RCC 7860 (cell line): ENCODE results near the gene C2orf49.

Experiments
- DNase-seq: peaks from one replicate; pipeline ENCODE4 v3.0.0-alpha.2; 2015; ENCODE audit warnings: low spot score
- FAIRE-seq: peaks from 2 replicates; lab custom pipeline; 2012; peaks lifted over from hg19 to GRCh38; lab: Jason Lieb, UNC

Gene C2orf49

DNA sequence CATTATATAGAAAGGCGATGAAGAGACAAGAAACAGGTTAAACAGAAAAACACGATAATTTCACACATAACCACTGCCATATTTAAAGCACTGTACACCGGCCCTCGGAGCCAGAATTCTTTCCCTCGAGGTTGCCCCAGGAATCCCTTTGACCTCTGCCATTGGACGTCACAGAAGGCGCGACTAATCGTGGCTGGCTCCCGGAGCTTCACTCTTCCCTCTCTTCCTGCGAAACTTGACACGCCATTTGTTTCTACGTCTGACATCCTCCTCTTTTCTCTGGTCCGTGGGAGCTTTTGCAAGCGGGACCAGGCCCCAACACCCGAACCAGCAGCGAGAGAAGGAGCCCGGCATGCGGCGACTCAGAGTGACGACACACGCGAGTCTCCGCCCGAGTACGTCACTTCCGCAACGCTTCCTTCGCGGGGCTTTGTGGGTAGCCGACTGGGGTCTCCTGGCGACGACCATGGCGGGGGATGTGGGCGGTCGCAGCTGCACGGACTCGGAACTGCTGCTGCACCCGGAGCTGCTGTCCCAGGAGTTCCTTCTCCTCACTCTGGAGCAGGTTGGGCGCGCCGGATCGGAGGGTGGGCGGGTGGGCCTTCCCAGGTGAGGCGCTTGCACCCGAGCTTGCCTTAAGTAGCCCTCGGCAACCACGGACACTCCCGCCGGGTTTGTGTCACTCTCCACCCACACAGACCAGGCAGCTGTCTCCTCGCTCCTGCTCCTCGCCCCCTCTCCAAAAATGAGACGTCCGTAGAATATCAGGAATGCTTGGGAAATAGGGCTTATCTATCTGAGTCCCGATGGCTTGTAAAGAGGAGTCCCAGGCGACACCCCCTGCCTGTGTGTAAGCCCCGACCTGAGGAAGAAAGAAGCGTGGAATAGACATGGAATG is at the start of gene C2orf49:
Gene C2orf49 (plus strand): TSS at position 419 of the 898 bp plus-strand sequence. CDS start 48 bp downstream, at position 467.
- DNase-seq (peak; percentile 59), FAIRE-seq (no peak)

DNA sequence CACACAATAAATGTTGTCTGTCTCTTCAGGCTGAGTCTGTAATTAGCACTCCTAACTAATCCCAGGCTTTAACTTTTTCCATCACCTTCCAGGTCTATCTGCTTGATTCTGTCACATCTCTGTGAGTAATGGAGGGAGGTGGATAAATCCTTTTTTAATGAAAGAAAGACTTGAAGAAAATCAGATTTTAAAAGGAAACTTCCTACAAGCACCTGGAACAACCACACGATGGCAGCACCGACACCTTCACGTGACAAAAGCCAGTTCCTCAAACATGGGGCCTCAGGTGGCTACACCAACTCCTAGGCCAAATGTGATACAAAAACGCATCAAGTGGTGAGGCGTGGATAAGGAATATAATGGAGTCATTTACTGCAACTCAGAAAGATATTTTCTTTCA is 49.6 kb upstream of the C2orf49 start:
- DNase-seq = peak; percentile 13
- peak; percentile 26 for FAIRE-seq

DNA sequence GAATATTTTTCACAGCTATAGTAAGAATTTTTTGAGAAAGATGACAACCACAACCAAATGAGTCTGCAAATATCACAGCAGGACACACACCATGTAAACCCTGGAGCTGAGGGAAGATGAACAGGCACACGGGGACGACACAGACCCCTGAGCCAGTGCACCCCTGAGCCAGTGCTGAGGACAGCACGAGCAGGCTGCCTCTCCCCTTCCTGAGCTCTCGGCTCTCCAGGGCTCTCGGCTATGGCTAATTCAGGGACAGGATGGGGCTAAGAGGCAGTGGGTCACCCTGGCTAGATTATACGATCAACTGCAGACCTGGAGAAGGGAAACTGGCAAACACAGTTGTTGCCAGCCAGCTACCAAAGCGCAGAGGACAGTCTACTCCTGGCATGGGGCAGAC is 49.2 kb upstream of the C2orf49 start:
- no peak for FAIRE-seq
- DNase-seq = no peak

DNA sequence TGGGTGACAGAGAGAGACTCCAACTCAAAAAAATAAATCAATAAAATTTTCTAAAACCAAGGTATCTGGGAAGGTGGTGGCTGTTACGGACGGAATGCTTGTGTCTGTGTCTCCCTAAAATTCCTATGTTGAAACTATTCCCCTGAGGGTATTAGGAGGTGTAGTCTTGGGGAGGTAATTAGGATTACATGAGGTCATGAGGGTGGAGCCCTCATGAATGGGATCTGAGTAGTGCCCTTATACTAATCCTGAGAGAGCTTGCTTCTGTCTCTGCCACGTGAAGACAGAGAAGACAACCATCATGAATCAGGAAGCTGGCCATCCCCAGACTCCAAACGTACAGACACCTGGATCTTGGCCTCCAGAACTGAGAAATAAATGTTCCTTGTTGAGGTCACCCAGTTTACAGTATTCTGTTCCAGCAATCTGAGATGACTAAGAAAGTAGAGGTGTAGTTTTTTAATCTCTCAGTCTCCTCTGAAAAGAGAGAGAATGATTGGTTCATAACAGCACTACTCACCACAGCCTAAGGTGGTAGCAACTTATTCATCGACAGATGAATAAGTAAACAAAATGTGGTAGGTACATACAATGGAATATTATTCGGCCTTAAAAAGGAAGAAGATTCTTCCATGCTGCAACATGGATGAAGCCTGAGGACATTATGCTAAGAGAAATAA is 46.2 kb upstream of the C2orf49 start:
- no peak for FAIRE-seq

DNA sequence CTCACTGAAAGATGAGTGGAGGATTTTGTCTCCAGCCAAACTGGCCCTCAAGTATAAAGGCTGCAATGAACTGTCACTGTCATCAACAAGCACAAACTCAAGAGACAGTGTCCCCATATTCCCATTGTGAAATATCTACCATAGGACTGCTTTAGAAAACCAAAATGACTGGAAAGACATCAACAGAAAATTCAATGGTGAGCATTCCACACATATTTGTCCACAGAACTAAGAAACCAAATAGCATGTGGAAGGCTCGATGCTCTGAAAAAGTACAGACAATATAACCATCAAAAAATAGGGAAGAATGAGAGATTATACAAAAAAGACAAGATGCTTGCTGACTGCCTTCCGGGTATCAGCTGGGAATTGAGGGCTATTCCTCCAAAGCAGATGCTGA is 45.4 kb upstream of the C2orf49 start:
- FAIRE-seq = no peak
- DNase-seq = no peak

More for the DNA sequence above, 46.2 kb upstream of the C2orf49 start:
- no peak for DNase-seq

DNA sequence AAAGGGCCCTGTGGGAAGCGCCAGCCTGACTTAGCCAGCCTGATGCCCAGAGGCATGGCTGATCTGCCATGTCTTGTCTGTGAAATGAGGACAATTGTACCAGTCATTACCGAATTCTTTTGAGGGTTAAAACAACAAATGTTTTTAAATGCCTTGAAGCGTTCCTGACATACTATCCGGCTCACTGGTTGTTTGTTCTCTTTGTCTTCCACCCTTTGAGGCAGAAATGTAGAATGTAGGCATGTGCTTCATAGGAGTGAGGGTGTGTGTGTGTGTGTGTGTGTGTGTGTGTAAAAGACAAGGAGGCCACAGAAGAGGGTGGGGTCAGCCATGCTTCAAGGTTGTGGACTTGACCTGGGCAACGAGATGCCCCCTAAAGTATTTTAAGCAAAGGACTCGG is 43.3 kb upstream of the C2orf49 start:
- DNase-seq (no peak), FAIRE-seq (no peak)

DNA sequence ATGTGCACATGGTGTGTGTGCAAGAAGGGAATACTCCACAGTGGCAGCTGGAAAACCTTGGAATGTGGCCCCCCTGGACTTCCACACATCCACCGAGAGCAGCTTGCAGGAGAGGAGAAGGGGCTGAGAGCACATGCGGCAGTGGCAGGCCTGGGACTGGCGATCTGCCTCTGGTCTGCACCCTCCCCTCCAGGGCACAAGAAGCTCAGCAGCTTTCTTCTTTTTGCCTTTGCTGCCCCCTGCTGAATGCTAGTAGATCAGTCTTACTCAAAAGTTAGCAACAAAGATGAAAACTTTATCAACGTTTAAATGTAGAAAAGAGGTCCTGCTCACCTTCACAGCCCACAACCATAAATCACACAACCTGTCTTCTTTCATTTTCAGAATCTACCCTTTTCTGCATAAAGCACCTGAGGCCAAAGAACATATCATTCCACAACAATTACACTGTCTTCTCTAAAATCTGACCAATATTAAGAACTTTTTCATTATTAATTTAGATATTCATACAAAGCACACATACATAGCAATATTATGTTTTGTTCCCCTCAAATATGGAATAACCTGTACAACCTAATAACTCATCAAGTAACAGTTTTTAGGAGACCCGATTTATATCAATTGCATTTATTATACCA is 42.4 kb upstream of the C2orf49 start:
- FAIRE-seq (no peak), DNase-seq (peak; percentile 46)

DNA sequence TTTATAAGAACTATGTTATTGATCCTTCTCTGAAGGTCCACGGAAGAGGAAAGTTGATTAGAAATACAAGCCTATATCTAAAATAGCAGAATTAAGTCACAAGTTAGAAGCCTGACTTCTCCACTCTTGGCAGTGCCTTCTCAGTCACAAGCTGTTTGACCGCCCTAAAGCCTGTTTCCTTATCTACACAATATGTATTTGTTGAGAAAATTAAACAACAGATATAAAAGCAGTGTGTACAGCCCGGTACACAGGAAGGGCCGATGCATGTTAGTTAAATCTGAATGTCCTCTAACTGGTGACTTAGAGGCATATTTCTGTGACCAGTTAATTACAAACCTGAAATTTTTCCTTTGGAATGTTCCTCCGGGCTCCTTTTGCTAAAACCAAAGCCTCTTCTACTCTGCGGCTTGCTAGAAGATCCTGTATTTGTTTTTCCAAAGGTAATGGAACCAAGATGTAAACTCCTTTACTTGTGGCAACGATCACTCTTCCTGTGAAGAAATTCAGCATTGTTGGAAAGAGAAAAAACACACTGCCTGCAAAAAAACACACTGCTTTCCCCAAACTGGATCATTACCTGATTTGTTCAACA is 41.2 kb upstream of the C2orf49 start:
- DNase-seq = no peak
- no peak for FAIRE-seq

DNA sequence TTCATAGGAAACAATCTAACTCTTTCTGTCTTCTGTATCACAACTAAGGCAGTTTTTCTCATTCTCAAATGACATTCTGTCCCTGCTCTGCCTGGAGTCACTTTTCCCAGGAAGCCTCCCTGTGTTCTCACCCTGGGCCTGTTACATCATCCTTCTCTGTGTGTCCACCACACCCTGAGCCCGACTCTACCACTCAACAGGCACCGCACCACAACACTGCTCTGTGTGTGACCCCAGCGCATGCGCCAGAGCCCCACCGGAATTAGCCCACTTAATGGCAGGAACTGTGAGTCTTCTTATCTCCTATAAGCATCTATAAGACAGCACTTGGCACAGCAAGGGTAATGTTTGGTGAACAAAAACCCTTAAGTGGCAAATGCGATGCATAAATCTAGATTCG is 40.1 kb upstream of the C2orf49 start:
- no peak for FAIRE-seq
- no peak for DNase-seq

DNA sequence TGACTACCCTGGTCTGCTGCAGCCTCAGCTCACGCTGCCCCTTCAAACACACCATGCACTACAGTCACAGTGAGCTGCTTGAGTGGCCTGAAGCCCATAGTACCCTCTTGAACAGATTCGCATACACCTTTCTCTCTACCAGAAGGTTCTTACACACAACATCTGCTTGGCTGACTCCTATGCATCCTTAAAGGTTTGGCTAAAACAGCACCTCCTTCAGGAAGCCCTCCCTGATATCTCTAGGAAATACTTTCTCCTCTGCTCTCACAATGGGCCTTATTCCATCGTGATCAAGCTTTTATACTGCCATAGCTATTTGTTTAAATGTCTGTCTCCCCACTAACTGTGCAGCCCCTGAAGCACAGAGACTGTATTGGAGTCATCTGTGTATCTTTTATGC is 39.3 kb upstream of the C2orf49 start:
- no peak for FAIRE-seq

DNA sequence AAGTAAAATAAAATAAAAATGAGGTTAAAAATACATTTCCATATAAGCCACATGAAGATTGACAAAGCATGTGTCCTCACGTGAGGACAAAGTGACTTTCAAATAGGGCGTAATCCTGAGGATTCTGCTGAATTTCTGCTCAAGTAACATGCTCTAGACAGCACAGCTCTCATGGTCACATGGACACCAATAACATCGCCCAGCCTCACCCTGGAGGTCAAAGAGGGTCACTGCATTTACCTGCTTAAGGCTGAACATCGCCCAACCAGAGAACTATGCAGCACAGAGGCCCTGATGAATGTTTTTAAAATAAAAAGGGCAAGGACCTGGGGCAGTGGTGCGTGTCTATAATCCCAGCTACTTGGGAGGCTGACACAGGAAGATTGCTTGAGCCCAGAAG is 38.0 kb upstream of the C2orf49 start:
- DNase-seq (no peak), FAIRE-seq (no peak)

More for the DNA sequence above, 39.3 kb upstream of the C2orf49 start:
- no peak for DNase-seq

DNA sequence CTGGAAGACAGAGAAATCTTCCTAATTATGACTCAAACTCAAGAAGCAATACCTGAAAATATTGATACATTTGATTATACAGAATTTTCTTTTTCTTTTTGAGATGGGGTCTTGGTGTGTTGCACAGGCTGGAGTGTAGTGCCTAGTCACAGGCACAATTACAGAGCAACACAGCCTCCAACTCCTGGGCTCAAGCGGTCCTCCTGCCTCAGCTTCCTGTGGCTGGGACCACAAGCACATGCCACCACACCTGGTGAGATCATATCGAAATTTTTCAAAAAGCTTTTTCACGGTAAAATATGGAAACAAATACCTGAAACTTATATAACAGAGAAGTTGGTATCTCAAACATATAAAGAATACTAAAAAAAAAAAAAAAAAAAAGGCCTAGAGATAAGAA is 35.7 kb upstream of the C2orf49 start:
- no peak for FAIRE-seq

DNA sequence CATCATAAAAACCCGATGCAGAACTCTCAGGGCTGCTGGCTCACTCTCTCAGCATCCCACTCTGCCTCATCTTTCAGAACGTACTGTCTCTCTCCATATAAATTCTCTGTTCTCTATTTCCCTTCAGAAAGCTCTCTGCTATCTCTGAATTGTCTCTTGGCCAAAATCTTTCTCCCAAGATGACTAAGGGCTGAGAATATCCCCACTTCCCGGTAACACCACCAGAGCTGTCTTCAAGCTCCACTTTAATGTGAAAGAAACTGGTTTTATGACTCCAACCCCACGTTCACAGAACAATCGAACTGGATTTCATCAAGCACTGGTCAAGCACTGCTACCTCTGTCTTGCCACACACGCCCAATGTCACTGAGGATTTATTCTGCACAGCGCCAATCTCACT is 30.2 kb upstream of the C2orf49 start:
- DNase-seq (no peak), FAIRE-seq (no peak)

More for the DNA sequence above, 35.7 kb upstream of the C2orf49 start:
- DNase-seq = no peak

DNA sequence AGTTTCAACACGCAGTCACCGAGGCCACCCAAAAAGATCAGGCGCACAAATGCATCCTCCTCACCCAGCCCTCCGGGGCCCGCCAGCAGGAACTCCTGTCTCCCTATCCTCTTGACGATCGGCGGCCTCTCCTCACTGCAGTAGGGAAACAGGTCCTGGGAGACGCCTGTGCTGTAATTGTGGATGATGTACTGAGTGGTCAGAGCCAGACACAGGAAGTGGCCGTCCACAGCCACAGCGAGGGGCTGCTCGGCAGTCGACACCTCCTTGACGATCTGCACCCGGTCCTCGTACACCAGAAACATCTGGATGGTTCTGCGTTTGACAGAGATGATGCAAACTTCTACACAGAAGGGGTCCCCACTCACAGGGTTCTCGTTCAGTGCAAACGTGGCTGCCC is 29.8 kb upstream of the C2orf49 start:
- DNase-seq = no peak

DNA sequence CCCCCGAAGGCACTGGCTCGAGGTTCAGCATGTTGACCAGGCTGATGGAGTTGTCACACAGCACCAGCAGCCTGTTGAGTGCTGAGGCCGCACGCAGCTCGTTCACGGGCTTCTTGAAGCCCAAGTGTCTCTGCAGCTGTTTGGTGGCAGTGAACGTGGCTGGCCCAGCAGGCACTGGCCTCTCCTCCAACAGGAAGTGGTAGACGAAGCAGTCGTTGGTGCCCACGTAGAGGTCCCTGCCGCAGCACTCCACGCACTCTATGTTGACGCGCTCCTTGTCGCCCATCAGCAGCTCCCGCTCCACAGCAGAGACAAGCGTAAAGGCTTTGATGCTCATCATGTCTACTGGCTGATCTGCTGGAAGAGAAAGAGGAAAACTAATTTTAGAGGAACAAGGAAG is 29.4 kb upstream of the C2orf49 start:
- FAIRE-seq = no peak

More for the DNA sequence above, 29.8 kb upstream of the C2orf49 start:
- no peak for FAIRE-seq

DNA sequence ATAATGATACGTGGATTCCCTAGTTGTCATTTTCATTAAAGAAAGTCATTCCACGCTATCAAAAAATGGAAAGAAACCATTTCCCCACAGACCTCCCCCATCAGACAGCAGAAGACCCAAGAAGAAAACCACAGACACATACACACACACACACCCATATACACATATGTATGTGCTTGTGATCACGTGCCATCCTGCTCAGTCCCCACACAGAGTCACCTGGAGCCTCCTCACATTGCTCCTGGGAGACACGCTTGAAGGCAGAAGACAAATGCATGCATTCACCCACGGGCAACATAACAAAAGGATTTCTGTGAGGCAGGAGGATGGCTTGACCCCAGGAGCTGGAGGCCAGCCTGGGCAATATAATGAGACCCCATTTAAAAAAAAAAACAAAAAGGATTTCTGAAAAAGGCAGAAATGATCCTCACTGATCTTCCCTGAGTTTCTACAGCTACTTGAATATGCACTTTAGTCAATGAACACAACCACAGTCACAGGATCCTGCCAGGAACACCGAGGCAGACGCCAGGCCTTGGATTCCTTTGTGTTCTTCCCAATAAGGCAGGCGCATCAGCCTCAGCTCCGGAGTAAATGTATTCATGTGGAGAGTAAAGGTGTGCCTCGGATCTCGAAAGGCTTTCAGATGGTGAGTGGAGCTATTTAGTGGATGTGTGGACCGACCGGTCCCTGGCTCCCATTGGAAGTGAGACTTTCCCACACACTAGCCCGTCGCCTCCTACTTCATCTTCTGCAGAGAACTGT is 28.8 kb upstream of the C2orf49 start:
- FAIRE-seq (no peak), DNase-seq (no peak)

More for the DNA sequence above, 29.4 kb upstream of the C2orf49 start:
- DNase-seq = no peak

DNA sequence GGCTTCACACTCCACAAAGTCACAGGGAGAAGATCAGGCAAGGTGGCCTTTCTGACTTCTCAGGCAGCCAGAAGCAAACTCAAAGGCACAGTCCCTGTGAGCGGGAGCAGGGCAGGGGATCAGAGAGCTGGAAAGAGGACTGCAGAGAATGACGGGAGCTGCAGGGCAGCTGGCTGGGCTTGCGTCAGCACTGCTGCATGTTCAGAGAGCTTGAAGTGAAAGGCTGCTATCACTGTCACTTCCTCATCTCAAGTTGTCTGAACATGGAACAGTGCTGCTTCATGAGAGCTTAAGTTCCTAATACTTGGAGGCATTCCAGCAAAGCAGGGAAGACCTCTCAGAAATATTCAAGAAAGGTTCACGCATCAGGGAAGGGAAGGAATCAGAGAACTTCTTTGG is 28.2 kb upstream of the C2orf49 start:
- no peak for DNase-seq
- FAIRE-seq = no peak

DNA sequence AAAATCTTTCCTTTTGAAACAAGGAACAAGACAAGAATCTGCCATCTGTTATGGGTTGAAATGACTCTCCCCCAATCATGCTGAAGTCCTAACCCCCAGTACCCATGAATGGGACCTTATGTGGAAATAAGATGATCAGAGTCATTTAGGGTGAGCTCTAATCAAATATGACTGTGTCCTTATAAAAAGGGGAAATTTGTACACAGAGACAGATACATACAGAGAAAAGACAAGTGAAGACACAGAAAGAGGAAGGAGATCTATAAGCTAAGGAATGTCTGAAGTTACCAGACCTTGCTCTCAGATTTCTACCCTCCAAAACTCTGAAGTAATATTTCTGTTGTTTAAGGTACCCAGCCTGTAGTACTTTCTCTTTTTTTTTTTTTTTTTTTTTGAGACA is 23.5 kb upstream of the C2orf49 start:
- FAIRE-seq = no peak

DNA sequence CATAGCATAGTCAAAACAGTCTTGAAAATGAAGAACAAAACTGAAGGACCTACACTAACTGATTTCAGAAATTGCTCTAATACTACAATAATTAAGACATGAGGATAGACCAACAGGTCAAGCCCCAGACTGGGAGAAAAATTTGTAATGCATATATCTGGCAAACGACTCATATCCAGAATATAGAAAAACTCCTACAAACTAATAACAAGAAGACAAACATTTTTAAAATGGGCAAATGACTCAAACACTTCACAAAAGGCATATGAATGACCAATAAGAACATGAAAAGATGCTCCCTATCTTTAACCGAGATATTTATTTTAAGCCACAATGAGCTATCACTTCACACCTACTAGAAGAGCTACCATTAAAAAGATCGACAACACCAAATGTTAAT is 22.0 kb upstream of the C2orf49 start:
- DNase-seq (no peak), FAIRE-seq (no peak)

More for the DNA sequence above, 23.5 kb upstream of the C2orf49 start:
- DNase-seq = no peak

DNA sequence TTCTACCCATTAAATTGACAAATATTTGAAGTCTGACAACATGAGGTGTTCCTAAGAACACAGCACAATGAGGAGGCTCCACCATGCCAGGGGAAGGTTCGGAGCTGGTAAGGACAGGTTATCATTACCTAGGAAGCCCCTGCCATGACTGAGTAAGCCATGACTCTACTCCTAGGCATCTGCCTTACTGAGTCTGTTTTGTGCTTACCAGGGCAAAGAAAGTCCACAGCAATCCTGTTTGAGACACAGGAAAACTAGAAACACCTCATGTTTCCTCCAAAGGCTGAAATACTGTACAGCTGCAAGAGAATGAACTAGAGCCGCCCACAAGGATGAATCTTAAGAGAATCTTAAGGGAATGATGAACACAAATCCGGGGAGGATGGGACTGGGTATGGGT is 19.4 kb upstream of the C2orf49 start:
- peak; percentile 30 for DNase-seq
- no peak for FAIRE-seq
